Ishikawa (cell line): ENCODE measurements around the gene MICAL3.

ENCODE experiments used
- CEBPB ChIP-seq: IDR thresholded peaks from 2 replicates; pipeline ENCODE4 v1.6.1; 2012
- EP300 ChIP-seq: IDR thresholded peaks from 2 replicates; pipeline ENCODE4 v1.6.1; 2012; ENCODE audit warnings: borderline replicate concordance
- FOXM1 ChIP-seq: IDR thresholded peaks from 2 replicates; pipeline ENCODE4 v1.6.1; 2012; ENCODE audit warnings: low read depth, borderline replicate concordance
- MAX ChIP-seq: IDR thresholded peaks from 2 replicates; pipeline ENCODE4 v1.6.1; 2012
- RAD21 ChIP-seq: IDR thresholded peaks from 2 replicates; pipeline ENCODE4 v1.6.1; 2012; ENCODE audit warnings: low read depth
- REST ChIP-seq: IDR thresholded peaks from 2 replicates; pipeline ENCODE4 v1.6.1; 2012; ENCODE audit warnings: low read depth, mild to moderate bottlenecking
- TCF12 ChIP-seq: IDR thresholded peaks from 2 replicates; pipeline ENCODE4 v1.6.1; 2012; ENCODE audit warnings: low read depth
- TEAD4 ChIP-seq: IDR thresholded peaks from 2 replicates; pipeline ENCODE4 v1.6.1; 2012
- YY1 ChIP-seq: IDR thresholded peaks from 2 replicates; pipeline ENCODE4 v1.6.1; 2012; ENCODE audit warnings: low read depth

- TF ChIP-seq YY1 = no peak
- no peak for TF ChIP-seq EP300
- TF ChIP-seq TCF12 = no peak
- no peak for TF ChIP-seq CEBPB
- no peak for TF ChIP-seq RAD21
- TF ChIP-seq FOXM1 = no peak
- TF ChIP-seq TEAD4 = no peak
- TF ChIP-seq MAX = no peak
- no peak for TF ChIP-seq REST
These were observed 111.2 kb downstream of the MICAL3 start for GRCh38 chr22:17912945-17913721.
